Measurements from ENCODE around the gene TMEM259. TPM values are rescaled to one million over a fixed set of nuclear protein-coding genes. Genes with fewer than 3 reads are reported as not detected.

TMEM259 gene
- total RNA-seq, 1 experiment from 2014 or later: 202 TPM

DNA sequence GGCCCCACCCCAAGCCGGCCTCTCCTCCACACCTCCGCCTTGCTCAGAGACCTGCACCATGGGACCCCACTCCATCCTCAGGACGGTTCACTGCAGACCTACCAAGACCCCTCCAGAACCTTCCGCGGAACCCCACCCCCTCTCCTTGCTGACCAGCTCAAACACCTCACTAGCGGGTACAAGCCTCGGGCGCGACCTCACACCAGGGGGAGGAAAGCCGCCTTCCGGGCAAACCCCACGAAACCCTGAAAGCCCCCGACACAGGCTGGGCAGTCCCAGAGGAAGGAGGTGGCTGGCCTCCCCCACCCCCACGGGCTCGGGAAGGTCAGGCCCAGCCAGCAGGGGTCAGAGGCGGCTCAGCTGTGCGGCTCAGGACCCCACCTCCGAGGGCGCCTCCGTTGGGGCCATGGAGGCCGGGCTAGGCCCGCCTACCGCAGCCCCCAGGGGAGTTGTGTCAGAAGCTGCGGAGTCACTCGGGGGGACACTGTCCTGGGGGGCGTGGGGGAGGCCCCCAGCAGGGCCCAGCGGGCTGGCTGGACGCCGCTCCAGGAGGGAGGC lies 10.9 kb downstream of the TMEM259 start:
- H3K27ac ChIP-seq (ENCODE audit: low read depth, low read length): no peak overlapping the region
- no peaks in the 10 kb centered on the region for H3K27me3 ChIP-seq (ENCODE audit: insufficient read depth, low read length)
- BruUV-seq (replicated peaks): no TSS peak
- ATAC-seq (no peak), DNase-seq (ENCODE audit: low read depth, low spot score) (no peak)
- RAD21 ChIA-PET (ENCODE audit: low non-redundant PET in 1 of 2, low total read pairs in 2 of 2, uncharacterized antibody in 2 of 2, unreplicated experiment in 2 of 2): no interaction called here
- no peak overlapping the region for H3K4me2 ChIP-seq (ENCODE audit: low read length)
- H3K9me3 ChIP-seq (ENCODE audit: control insufficient read depth in 1 of 2, insufficient read depth in 1 of 2, low read depth in 1 of 2, low read length in 2 of 2): no peaks in the 10 kb centered on the region
- POLR2A ChIA-PET: no interaction called here
- CTCF ChIA-PET: no interaction called here
- H3K4me1 ChIP-seq (ENCODE audit: control insufficient read depth in 1 of 2, insufficient read depth in 2 of 2, low read length in 2 of 2): no peaks in the 10 kb centered on the region
- H3K36me3 ChIP-seq (ENCODE audit: control insufficient read depth in 1 of 2, insufficient read depth in 2 of 2, low read length in 2 of 2): peaks cover 0 to 4% of the 10 kb centered on the region in 2 experiments; a peak in 2 of 4 replicates
- peaks cover 22% of the 10 kb centered on the region for H3K79me2 ChIP-seq (ENCODE audit: insufficient read depth, low read length)
- intact Hi-C loops (cut with micrococcal nuclease): no loop called here
- no peak overlapping the region for H2AFZ ChIP-seq (ENCODE audit: low read depth, low read length, poor library complexity, severe bottlenecking)
- no peak overlapping the region for H3K9ac ChIP-seq (ENCODE audit: low read length)
- H3K9me2 ChIP-seq (ENCODE audit: insufficient read depth): no peaks in the 10 kb centered on the region
- TF ChIP-seq CBX3 (IDR thresholded peaks at IDR 0.05; ENCODE audit: low read depth) (no peak), ZNF274 (IDR thresholded peaks at IDR 0.05; ENCODE audit: low read depth, low read length) (no peak), EZH2 (IDR thresholded peaks at IDR 0.05) (no peak), ZFX (IDR thresholded peaks at IDR 0.05) (no peak), CEBPB (IDR thresholded peaks at IDR 0.05; ENCODE audit: low read depth) (no peak), FOSL1 (IDR thresholded peaks at IDR 0.05; ENCODE audit: low read depth) (no peak), YY1 (IDR thresholded peaks at IDR 0.05; ENCODE audit: extremely low read depth, insufficient replicate concordance, low read depth, low read length) (no peak), ELF1 (IDR thresholded peaks at IDR 0.05; ENCODE audit: borderline replicate concordance, low read depth) (no peak), EGR1 (IDR thresholded peaks at IDR 0.05; ENCODE audit: low read depth) (no peak), SIN3A (IDR thresholded peaks at IDR 0.05; ENCODE audit: low read depth) (no peak), RAD21 (IDR thresholded peaks at IDR 0.05; ENCODE audit: low read depth) (no peak), SRF (IDR thresholded peaks at IDR 0.05; ENCODE audit: low read depth) (no peak), POLR2A (IDR thresholded peaks at IDR 0.05; ENCODE audit: borderline replicate concordance, extremely low read depth, insufficient read depth, insufficient read length) (no peak), SP1 (IDR thresholded peaks at IDR 0.05; ENCODE audit: low read depth) (no peak), JUND (IDR thresholded peaks at IDR 0.05) (no peak), TCF7L2 (IDR thresholded peaks at IDR 0.05; ENCODE audit: borderline replicate concordance, extremely low read depth, insufficient read depth, insufficient read length) (no peak)
- TF ChIP-seq, protein P1, sequence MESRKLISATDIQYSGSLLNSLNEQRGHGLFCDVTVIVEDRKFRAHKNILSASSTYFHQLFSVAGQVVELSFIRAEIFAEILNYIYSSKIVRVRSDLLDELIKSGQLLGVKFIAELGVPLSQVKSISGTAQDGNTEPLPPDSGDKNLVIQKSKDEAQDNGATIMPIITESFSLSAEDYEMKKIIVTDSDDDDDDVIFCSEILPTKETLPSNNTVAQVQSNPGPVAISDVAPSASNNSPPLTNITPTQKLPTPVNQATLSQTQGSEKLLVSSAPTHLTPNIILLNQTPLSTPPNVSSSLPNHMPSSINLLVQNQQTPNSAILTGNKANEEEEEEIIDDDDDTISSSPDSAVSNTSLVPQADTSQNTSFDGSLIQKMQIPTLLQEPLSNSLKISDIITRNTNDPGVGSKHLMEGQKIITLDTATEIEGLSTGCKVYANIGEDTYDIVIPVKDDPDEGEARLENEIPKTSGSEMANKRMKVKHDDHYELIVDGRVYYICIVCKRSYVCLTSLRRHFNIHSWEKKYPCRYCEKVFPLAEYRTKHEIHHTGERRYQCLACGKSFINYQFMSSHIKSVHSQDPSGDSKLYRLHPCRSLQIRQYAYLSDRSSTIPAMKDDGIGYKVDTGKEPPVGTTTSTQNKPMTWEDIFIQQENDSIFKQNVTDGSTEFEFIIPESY (IDR thresholded peaks at IDR 0.05; ENCODE audit: extremely low read depth, insufficient replicate concordance, low read length): no peak
- TF ChIP-seq, protein P2, sequence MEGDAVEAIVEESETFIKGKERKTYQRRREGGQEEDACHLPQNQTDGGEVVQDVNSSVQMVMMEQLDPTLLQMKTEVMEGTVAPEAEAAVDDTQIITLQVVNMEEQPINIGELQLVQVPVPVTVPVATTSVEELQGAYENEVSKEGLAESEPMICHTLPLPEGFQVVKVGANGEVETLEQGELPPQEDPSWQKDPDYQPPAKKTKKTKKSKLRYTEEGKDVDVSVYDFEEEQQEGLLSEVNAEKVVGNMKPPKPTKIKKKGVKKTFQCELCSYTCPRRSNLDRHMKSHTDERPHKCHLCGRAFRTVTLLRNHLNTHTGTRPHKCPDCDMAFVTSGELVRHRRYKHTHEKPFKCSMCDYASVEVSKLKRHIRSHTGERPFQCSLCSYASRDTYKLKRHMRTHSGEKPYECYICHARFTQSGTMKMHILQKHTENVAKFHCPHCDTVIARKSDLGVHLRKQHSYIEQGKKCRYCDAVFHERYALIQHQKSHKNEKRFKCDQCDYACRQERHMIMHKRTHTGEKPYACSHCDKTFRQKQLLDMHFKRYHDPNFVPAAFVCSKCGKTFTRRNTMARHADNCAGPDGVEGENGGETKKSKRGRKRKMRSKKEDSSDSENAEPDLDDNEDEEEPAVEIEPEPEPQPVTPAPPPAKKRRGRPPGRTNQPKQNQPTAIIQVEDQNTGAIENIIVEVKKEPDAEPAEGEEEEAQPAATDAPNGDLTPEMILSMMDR (IDR thresholded peaks at IDR 0.05 in 2 of 3, conservative IDR thresholded peaks at IDR 0.05 in 1 of 3; ENCODE audit: borderline replicate concordance in 1 of 3, insufficient read depth in 1 of 3, low read depth in 2 of 3, low read length in 2 of 3): no peak
- TF ChIP-seq, protein P3, sequence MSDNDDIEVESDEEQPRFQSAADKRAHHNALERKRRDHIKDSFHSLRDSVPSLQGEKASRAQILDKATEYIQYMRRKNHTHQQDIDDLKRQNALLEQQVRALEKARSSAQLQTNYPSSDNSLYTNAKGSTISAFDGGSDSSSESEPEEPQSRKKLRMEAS (IDR thresholded peaks at IDR 0.05): no peak
- H3K4me3 ChIP-seq (replicated peaks in 1 of 2; ENCODE audit: low read depth in 1 of 2, low read length in 2 of 2): no peak overlapping the region
- H4K20me1 ChIP-seq (ENCODE audit: insufficient read depth): no peaks in the 10 kb centered on the region; the same call in 1 of the 2 replicates

Measured in HCT116 (cell line).